ENCODE data around the gene TREM1.

DNA sequence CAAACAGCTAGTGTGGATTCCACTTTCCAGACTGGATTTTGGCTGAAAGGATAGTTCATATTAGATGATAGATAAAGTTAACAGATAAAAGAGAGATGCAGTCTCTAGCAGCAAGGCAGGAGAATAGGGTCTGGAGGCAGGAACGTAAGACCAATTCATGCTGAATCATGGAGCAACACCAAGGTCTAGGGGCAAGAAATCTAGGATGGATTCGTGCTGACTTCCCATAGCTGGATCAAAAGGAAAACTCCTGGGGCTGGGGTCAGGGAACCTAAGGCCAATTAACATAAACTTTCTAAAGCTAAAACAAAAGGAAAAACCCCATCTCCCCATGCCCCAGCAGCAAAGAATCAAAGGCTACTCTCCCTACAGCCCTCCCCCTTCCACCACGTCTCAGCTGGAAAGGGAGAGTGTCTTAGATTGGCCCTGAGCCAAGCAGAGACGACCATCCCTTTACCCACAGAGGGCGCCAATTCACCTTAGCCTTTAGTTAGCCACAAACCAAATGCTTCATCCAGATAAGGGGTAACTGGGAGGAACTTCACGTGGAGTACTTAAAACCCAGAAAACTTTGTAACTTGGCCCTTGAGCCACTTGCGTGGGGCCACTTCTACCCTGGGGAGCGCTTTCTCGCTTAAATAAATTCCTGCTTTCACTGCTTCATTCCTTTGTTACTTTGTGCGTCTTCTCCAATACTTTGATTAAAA lies 7.6 kb downstream of the TREM1 start:
- TF ChIP-seq, protein P1, sequence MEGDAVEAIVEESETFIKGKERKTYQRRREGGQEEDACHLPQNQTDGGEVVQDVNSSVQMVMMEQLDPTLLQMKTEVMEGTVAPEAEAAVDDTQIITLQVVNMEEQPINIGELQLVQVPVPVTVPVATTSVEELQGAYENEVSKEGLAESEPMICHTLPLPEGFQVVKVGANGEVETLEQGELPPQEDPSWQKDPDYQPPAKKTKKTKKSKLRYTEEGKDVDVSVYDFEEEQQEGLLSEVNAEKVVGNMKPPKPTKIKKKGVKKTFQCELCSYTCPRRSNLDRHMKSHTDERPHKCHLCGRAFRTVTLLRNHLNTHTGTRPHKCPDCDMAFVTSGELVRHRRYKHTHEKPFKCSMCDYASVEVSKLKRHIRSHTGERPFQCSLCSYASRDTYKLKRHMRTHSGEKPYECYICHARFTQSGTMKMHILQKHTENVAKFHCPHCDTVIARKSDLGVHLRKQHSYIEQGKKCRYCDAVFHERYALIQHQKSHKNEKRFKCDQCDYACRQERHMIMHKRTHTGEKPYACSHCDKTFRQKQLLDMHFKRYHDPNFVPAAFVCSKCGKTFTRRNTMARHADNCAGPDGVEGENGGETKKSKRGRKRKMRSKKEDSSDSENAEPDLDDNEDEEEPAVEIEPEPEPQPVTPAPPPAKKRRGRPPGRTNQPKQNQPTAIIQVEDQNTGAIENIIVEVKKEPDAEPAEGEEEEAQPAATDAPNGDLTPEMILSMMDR (IDR thresholded peaks at IDR 0.05) = peak; percentile 15 to 79 (median 64)
- TF ChIP-seq POLR2A (IDR thresholded peaks at IDR 0.05) = no peak
